Stimulated activated CD4-positive, alpha-beta T cell treated with anti-CD3 and anti-CD28 coated beads, Interleukin-15, amount 100 ng/mL, for 48 hours (primary cell): ENCODE data around the gene BCAM.
"Not testable (repeated sequence)": the region's sequence is repeated elsewhere in the genome, so short reads cannot be mapped to it uniquely, and the experiment has no call there.

Experiments
- DNase-seq, 2 donors: peaks; one replicate each; pipeline ENCODE4 v3.0.0-alpha.2; 2020; ENCODE audit warnings: low read depth in 2 of 2

The BCAM gene

DNA sequence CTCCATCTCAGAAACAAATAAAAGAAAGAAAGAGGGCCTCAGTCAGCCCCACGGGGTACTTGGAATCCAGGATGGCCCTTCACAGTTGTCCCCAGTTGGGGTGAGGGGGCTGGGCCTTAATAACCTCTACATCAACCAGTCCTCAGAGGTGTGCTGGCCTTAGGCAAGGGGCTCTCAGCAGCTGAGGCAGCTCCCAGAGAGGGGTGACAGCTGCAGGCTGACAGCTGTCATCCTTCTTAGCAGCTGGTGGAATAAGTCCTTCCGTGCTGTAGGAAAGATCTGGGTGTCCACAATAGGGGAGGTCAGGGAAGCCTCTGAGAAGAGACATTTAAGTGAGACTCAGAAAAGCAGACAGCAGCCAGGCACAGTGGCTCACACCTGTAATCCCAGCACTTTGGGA lies 7.4 kb downstream of the BCAM start:
- DNase-seq, result no peak

DNA sequence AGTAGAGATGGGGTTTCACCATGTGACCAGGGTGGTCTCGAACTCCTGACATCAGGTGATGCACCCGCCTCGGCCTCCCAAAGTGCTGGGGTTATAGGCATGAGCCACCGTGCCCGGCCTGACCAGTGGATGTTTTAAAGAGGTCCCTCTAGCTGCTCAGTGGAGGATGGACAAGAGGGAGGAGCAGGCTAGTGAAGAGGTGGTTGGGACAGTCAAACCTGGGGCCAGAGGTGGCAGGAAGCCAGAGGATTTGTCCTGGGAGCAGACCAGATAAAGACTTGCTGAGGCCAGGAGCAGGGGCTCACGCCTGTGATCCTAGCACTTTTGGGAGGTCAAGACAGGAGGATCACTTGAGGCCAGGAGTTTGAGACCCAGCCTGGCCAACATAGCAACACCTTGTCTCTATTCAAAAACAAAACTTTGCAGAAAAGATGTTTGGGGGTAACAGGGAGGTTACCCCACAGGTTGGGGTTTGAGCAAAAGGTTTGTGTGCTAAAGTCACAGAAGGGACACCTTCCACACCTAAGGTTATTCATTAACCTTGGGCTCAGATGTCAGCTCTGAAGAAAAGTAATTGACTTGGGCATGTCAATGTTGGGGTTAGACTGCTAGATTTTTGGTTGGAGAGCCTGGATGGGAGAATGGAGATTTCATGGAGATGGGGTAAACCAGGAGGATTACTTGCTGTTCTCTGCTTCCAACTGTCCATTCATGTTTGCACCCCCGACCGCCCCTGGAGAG lies 9.0 kb downstream of the BCAM start:
- no peak for DNase-seq

DNA sequence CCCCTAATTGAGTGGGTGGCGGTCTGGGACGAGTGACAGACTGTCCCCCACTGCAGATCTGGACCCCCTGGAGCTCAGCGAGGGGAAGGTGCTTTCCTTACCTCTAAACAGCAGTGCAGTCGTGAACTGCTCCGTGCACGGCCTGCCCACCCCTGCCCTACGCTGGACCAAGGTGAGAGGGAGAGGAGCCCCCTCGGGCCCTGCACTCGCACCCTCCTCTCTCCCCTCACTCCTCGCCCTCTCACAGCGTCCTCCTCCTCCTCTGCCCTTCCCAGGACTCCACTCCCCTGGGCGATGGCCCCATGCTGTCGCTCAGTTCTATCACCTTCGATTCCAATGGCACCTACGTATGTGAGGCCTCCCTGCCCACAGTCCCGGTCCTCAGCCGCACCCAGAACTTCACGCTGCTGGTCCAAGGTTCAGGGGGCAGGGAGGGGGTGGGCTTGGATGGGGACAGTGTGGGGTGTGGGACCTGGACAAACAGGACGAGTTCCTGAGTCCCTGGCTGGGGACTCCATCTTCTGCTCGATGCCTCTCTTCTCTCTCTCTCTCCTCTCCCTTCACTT lies 9.6 kb downstream of the BCAM start:
- no peak for DNase-seq

DNA sequence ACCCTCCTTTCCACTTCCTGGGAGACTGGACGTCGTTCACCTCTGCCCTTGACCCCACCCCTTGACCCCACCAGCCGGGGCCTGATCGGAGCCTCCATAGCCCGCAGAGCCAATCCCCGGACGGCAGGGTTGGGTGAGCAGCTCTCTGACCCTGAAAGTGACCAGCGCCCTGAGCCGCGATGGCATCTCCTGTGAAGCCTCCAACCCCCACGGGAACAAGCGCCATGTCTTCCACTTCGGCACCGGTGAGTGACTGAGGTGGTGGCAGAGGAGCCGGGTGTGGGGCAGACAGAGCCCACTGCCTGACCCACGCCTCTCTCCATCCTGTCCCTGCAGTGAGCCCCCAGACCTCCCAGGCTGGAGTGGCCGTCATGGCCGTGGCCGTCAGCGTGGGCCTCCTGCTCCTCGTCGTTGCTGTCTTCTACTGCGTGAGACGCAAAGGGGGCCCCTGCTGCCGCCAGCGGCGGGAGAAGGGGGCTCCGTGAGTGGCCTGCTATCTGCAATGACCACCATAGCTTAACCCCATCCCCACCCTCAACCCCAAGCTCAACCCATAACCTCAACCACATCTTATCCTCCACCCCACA lies 10.4 kb downstream of the BCAM start:
- no peak for DNase-seq

DNA sequence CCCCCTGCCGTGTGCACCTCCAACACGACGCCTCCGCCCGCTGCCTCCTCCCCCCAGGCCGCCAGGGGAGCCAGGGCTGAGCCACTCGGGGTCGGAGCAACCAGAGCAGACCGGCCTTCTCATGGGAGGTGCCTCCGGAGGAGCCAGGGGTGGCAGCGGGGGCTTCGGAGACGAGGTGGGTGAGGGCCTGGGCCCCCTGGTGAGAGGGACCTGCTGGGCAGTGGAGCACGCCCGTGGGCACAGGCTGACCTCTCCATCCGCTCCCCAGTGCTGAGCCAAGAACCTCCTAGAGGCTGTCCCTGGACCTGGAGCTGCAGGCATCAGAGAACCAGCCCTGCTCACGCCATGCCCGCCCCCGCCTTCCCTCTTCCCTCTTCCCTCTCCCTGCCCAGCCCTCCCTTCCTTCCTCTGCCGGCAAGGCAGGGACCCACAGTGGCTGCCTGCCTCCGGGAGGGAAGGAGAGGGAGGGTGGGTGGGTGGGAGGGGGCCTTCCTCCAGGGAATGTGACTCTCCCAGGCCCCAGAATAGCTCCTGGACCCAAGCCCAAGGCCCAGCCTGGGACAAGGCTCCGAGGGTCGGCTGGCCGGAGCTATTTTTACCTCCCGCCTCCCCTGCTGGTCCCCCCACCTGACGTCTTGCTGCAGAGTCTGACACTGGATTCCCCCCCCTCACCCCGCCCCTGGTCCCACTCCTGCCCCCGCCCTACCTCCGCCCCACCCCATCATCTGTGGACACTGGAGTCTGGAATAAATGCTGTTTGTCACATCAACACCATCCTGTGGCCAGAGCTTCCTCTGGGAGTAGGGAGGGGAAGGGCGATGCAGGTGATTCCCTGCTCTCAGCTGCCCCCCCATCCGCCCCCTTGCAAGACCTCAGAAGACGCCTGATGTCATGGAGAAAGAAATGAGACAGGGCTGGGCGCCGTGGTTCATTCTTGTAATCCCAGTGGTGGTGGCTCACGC lies 12.0 kb downstream of the BCAM start:
- no peak for DNase-seq

DNA sequence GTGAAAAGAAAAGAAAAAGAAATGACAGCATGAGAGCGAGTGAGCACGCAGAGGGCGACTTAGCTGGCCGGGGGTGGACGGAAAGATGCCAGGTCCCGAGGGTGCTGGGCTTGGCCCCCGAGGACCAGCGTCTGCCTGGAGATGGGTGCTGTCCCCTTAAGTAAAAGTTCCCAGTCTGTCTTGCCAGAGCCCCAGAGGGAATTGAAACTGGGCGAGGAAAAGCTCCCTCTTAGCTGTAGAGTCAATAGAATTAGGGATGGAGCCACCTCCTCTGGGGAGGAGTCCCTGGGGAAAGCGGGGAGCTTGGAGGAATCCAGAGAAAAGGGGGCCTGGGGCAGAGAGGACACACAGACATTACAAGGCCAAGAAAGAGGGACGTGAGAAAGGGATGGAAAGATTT lies 13.3 kb downstream of the BCAM start:
- no peak for DNase-seq

DNA sequence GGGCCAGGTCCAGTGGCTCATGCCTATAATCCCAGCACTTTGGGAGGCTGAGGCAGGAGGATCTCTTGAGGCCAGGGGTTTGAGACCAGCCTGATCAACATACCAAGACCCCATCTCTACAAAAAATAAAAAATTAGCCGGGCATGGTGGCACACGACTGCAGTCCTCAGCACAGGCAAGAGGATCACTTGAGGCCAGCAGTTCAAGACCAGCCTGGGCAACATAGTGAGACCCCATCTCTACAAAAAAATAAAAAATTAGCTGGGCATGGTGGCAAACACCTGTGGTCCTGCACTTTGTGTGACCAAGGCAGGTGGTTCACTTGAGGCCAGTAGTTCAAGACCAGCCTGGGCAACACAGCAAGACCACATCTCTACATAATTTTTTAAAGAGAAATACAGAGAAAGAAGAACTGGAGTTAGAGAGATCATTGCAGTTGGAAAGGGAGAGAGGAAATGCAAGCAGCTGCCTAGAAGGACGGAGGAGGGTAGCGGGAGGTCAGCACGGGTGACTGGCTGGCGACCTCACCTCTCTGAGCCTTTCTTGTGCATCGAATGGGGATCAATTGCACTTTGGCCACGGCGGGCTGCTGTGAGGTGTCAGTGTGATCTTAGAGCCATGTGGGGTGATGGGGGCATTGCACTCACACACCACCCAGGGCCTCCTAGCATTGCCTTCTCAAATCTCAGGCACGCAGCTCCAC lies 13.9 kb downstream of the BCAM start:
- no peak for DNase-seq

DNA sequence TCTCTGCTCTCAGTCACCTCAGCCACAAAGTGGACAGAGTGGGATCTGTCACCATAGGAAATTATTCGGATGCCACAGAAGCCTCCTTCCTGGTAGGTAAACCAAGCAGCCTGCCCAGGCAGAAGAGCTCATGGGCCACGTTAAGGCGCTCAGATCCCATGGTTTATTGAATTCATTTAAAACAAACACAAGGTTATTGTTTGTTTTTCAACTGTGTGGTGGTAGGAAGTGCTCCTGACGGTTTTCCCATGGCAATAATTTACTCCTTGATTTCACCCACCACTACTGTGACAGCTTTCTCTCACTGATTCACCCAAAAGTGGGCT lies 14.4 kb downstream of the BCAM start:
- DNase-seq, result no peak

DNA sequence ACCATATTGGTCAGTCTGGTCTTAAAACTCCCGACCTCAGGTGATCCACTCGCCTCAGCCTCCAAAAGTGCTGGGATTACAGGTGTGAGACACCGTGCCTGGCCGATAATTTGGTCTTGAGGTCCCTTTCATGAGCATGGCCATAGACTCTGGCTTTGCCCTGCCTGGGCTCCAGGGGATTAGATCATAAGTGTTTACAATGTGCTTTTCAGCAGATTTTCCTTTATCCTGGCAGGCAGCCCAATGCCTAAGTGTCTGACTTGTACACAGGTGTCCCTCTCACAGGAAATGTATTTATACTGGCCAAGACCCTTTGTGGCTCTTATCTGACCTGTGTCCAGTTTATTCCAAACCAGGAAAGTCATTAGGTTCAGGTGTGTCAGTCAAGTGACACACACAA lies 15.9 kb downstream of the BCAM start:
- DNase-seq, result no peak

DNA sequence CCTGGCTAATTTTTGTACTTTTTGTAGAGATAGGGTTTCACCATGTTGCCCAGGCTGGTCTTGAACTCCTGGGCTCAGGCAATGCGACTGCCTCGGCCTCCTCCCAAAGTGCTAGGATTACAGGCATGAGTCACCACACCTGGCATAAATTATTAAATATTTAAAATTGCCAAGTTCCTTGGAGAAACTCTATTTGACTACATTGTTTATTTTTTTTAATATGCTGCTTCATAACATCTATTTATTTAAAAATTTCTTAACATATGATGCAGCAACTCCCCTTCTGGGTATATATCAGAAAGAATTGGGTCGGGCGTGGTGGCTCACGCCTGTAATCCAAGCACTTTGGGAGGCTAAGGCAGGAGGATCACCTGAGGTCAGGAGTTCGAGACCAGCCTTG lies 24.0 kb downstream of the BCAM start:
- DNase-seq, result not testable (repeated sequence)

DNA sequence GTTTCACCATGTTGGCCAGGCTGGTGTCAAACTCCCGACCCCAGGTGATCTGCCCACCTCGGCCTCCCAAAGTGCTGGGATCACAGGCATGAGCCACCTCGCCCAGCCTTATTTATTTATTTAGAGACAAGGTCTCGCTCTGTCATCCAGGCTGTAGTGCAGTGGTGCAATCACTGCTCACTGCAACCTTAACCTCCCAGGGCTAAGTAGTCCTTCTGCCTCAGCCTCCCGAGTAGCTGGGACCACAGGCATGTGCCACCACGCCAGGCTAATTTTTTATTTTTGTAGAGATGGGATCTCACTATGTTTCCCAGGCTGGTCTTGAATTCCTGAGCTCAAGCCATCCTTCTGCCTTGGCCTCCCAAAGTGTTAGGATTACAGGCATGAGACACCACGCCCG lies 25.5 kb downstream of the BCAM start:
- DNase-seq, result not testable (repeated sequence)

DNA sequence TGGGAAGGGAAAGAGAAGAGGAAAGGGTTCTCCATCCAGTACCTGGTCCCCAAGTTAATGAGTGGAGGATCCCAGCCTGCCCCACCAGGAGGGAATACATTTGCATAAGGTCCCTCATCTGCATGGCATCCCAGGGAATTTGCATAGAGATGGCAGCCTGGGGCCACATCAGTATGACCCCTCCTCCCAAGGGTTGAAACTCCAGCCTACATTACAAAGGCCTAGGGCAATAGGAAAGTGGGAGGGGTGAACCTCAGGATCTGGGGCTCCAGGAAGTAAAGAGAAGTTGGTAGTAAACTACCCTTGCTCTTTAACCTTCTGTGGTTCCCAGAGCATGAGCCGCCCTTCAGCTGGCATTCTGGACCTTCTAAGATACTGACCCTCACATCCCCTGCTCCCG lies 30.4 kb downstream of the BCAM start:
- no peak for DNase-seq

DNA sequence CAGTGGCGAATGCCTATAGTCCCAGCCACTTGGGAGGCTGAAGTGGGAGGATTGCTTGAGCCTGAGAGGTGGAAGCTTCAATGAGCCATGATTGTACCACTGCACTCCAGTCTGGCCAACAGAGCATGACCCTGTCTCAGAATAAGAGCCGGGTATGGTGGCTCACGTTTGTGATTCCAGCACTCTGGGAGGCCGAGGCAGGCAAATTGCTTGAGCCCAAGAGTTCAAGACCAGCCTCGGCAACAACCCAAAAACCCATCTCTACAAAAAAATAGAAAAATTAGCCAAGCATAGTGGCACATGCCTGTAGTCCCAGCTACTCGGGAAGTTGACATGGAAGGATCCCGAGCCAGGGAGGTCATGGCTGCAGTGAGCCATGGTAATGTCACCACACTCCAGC lies 31.9 kb downstream of the BCAM start:
- DNase-seq, result no peak

DNA sequence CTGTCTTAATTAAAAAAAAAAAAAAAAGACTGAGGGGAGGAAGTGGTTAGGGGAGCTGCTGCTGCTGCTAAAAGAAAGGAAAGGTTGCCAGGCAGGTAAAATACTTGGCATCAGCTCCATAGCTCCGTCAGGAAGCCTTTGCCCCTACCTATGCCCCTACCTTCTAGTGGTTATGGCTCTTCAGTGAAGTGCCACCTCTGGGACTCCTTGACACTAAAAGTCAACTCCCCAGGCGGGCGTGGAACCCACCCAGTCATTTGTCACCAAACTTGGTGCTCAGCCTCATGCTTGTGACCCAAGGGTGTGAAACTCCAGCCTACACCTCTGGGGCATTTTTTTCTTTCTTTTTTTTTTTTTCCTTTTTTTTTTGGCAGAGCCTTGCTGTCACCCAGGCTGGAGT lies 32.3 kb downstream of the BCAM start:
- DNase-seq, result no peak

DNA sequence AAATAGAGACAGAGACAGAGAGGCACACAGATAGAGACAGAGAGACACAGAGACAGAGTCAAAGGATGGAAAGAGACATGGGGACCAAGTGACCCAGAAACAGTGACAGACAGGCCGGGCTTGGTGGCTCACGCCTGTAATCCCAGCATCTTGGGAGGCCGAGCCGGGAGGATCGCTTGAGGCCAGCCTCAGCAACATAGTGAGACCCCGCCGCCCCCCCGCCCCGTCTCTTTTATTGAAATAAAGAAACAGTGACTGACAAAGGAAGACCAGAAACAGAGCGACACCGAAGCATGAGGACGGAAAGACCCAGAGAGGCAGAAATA lies 36.3 kb downstream of the BCAM start:
- no peak for DNase-seq

DNA sequence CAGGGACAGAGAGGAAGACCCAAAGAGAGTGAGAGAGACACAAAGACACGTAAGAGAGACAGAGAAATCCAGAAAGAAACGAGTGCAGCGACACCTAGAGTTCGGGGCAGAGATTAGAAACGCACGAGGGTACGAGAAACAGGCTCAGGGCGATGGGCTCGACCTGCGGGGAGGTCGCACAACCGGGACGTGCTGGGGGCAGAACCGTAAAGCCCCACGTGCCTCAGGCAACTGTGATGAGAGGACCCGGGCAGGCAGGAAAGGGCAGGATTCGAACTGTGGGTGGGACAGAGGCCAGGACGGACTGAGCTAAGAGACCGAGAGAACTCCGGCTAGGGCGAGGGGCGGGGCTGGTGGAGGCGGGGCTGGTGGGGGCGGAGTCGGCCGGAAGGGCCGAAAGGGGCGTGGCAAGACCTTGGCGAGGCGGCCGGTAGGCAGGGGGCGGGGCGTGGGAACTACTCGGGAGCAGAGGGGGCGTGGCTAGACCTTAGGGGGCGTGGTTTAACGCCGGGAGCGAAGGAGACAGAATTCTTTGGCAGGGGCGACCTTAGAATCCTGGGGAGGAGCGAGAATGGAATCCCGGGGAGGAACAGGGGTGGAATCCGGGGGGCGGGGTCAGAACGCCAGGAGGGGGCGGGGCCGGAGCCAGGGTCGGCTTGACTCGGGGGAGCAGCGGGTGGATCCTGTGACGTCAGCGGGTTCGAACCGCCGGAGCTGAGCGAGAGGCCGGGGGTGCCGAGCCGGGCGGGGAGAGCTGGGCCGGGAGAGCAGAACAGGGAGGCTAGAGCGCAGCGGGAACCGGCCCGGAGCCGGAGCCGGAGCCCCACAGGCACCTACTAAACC lies 36.9 kb downstream of the BCAM start, which contains the start of gene NECTIN2:
TSS of gene NECTIN2 (plus strand) at position 686 of the 843 bp plus-strand sequence. CDS start 229 bp downstream, outside the sequence.
- peak; percentile 89 to 90 for DNase-seq

DNA sequence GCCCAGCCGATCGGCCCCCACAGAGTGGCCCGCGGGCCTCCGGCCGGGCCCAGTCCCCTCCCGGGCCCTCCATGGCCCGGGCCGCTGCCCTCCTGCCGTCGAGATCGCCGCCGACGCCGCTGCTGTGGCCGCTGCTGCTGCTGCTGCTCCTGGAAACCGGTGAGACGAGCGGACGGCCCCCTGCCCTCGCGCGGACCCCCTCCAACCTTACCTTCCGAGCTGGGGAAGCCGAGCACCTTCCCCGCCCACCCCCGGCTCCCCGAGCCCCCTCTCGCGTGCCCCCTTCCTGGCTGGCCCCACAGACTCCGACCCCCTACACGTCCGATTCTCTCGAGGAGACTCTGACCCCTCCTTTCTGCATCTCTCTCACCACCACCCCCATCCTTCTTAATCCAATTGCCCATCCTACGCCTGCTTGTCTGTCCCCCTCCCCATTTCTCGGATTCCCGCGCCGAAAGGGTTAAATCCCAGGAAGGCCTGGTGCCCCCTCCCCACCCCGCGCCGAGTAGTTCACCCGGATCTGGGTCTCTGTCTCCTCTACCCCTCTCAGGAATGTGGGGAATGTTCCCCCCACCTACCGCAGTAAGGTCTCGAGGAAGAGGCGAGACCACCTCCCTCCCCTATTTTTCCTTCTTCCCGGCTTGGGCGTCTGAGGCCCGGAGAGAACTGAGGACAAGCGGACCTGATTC lies 37.7 kb downstream of the BCAM start:
- DNase-seq, result no peak

DNA sequence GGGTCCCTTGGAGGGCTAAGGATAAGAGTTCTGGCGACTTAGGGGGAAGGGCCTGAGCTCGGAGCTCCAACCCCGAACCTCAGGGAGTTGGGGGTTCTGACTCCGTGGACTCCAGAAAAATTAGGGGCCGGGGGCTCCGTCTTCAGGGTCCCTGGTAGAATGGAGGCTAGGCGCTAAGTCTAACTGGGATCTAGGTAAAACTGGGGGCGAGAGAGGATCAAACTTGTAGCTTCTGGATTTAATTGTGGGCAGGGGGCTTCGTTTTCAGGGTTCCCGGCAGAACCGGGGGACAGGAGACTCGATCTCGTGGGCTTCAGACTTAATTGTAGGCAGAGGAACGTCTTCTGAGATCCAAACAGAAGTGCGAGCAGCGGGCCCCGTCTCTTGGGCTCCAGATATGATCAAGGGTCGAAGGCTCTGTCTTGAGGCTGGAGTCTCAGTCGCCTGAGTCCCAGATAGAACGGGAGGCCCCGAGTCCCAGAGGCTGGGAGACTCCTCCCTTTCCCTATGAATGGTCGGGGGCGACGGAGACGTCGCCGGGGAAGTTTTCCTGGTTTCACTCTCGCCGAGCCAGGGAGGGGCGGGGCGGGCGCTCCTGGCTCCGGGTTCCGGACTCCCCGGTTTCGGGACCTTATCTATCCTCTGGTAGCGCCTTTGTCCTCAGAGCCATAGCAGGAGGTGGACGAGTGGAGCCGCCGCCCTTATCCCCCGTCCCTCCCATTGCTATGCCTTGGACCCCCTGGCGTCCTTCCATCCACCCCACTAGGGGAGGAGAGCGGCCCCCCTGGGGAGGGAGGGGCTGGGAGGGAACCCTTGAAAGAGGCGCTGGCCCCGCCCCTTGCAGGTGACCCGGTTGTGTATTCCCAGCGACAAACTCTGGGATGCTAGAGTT lies 38.5 kb downstream of the BCAM start:
- DNase-seq, result no peak
